GM06990 (cell line): ENCODE data around the gene MED7.

Experiments
- DNase-seq: peaks from one replicate; pipeline ENCODE4 v3.0.0-alpha.2; 2011; ENCODE audit not compliant: insufficient read length; ENCODE audit errors: extremely low read depth
- H3K27me3 ChIP-seq: replicated peaks from 2 replicates; pipeline ENCODE4 v1.6.0; 2011; ENCODE audit warnings: low read length; ENCODE audit not compliant: control insufficient read depth, insufficient read depth
- H3K36me3 ChIP-seq: 2 replicates; pipeline ENCODE4 v1.5.1; 2011; ENCODE audit warnings: low read length; ENCODE audit not compliant: control insufficient read depth, insufficient read depth
- H3K4me3 ChIP-seq: replicated peaks from 2 replicates; pipeline ENCODE4 v1.5.1; 2011; ENCODE audit warnings: low read depth, mild to moderate bottlenecking, control low read depth, low read length
- TF ChIP-seq, protein P1 (sequence below): IDR thresholded peaks from 2 replicates; pipeline ENCODE4 v1.5.1; 2011; ENCODE audit warnings: low read length, control low read depth, mild to moderate bottlenecking, inconsistent platforms; ENCODE audit not compliant: insufficient read depth, poor library complexity, severe bottlenecking

The MED7 gene

DNA sequence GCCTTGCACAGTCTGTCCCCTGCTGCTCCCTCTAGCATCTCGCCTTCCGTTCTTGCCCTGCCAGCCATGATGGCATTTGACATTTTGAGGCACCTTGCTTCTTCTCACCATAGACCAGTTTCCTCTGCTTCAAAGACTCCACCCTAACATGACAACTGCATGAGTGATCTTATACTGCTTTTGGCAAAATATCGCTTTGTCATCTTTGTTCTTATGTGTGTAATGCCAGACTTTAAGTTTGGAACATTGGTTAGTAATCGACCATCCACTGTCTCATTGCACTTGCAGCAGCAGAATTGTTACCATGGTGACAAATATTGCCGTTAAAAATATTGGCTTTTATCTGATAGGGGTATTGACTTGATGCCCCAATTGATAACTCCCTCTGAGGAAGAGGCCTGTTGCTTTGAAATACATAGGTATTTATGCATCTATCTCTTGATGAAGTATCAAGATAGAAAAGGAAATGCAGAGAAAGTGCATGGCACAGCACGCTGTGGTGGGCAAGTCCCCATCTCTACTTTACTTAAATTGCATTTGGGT lies 16.6 kb upstream of the MED7 start:
- no peaks in the 10 kb centered on the region for H3K27me3 ChIP-seq
- no peaks in the 10 kb centered on the region for H3K36me3 ChIP-seq
- TF ChIP-seq, protein P1, sequence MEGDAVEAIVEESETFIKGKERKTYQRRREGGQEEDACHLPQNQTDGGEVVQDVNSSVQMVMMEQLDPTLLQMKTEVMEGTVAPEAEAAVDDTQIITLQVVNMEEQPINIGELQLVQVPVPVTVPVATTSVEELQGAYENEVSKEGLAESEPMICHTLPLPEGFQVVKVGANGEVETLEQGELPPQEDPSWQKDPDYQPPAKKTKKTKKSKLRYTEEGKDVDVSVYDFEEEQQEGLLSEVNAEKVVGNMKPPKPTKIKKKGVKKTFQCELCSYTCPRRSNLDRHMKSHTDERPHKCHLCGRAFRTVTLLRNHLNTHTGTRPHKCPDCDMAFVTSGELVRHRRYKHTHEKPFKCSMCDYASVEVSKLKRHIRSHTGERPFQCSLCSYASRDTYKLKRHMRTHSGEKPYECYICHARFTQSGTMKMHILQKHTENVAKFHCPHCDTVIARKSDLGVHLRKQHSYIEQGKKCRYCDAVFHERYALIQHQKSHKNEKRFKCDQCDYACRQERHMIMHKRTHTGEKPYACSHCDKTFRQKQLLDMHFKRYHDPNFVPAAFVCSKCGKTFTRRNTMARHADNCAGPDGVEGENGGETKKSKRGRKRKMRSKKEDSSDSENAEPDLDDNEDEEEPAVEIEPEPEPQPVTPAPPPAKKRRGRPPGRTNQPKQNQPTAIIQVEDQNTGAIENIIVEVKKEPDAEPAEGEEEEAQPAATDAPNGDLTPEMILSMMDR = no peak
- no peak for DNase-seq
- H3K4me3 ChIP-seq = no peak overlapping the region

DNA sequence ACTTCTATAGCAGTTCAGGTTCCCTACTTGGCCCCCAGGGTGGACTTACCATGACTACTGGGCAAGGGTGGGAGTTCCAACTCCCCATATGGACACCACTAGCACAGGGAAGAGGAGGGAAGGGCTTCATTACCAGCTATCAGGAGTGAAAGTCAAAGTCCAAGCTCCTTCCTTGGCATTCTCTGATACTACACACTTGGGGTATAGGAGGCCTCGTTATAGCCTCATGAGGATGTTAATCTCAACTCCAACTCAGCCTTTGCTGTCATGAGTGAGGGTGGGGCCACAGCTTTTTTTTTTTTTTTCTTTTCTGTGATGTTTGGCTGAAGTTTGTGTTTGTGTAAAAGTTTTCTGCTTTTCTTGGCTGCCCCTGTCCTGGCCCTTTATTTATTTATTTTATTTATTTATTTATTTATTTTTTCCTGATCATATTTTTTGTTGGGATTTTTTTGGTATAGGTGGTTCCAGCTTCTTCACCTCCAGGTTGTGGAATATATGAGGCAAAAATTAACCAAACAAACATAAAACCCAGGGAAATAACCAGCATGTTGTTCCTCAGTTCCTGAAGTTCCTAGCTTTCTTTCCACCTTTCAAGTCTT lies 14.7 kb upstream of the MED7 start:
- Histone ChIP-seq H3K36me3 (no peaks in the 10 kb centered on the region), H3K27me3 (no peaks in the 10 kb centered on the region), H3K4me3 (no peak overlapping the region)
- DNase-seq = no peak
- TF ChIP-seq, protein P1 = no peak

DNA sequence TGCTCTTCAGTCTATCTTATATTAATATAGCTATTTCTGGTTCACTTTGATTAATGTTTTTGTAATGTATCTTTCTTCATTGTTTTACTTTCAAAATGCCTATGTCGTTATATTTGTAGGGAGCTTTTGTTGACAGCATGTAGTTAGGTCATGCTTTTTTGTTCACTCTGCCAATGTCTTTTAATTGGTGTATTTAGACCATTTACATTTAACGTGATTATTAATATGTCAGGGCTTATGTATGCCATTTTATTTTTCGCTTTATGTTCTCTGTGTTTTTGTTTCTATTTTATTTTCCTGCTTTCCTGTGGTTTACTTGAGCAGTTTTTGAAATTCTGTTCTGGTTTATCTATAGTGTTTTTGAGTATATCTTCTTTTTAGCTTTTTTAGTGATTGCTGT lies 12.6 kb upstream of the MED7 start:
- TF ChIP-seq, protein P1 = no peak

DNA sequence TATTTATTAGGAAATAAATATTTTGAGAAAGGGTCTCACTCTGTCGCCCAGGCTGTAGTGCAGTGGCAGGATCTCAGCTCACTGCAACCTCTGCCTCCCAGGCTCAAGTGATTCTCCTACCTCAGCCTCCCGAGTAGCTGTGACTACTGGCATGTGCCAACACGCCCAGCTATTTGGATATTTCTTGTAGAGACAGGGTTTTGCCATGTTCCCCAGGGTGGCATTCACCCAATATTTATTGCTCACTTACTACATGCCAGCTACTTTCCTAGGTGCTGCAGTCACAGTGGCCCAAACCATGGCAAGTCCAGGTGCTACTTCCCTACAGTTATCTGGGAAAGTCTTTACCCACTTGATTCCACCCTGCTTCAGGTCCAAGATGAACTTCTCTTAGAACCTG lies 8.3 kb upstream of the MED7 start:
- Histone ChIP-seq H3K4me3 (no peak overlapping the region), H3K27me3 (no peaks in the 10 kb centered on the region), H3K36me3 (no peaks in the 10 kb centered on the region)
- no peak for DNase-seq
- TF ChIP-seq, protein P1 = no peak

More for the DNA sequence above, 12.6 kb upstream of the MED7 start:
- no peak for DNase-seq
- Histone ChIP-seq H3K4me3 (no peak overlapping the region), H3K27me3 (no peaks in the 10 kb centered on the region), H3K36me3 (no peaks in the 10 kb centered on the region)

DNA sequence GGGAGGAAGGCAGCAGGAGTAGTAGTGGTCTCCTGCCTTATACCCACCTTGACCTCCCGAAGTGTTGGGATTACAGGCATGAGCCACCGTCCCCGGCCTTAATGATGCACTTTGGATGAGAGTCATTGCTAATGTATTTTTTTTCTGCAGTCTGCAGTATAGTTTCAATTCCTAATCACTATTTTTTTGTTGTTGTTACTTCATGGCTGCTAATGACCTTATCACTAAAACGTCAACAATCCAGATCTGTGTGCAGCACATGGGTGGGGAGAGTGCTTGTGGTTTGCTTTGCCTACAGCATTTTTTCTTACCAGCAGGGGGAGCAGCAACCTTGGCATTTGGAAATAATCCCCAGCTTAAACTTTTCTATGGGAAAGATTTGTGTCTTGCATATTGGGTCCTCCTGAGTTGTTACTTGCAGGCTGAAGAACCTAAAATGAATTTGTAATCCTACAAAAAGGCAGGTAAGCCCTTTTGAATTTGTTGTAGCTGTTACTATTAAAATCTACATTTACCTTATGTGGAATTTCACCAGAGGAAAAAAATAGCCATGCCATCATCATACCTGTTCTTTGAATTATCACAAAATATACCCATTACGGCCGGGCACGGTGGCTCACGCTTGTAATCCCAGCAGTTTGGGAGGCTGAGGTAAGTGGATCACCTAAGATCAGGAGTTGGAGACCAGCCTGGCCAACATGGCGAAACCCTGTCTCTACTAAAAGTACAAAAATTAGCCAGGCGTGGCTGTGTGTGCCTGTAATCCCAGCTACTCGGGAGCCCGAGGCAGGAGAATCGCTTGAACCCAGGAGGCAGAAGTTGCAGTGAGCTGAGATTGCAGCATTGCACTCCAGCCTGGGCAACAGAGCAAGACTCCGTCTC lies 6.3 kb upstream of the MED7 start:
- Histone ChIP-seq H3K27me3 (no peaks in the 10 kb centered on the region), H3K36me3 (no peaks in the 10 kb centered on the region), H3K4me3 (no peak overlapping the region)
- DNase-seq = no peak
- TF ChIP-seq, protein P1 = peak; percentile 81
